Measurements from ENCODE around the gene PDZD2. TPM values are rescaled to one million over a fixed set of nuclear protein-coding genes. Genes with fewer than 3 reads are reported as not detected.
"Not testable (repeated sequence)": the region's sequence is repeated elsewhere in the genome, so short reads cannot be mapped to it uniquely, and the experiment has no call there.

The PDZD2 gene
- total RNA-seq, 1 donor from 2014 or later, result 80.1 TPM

DNA sequence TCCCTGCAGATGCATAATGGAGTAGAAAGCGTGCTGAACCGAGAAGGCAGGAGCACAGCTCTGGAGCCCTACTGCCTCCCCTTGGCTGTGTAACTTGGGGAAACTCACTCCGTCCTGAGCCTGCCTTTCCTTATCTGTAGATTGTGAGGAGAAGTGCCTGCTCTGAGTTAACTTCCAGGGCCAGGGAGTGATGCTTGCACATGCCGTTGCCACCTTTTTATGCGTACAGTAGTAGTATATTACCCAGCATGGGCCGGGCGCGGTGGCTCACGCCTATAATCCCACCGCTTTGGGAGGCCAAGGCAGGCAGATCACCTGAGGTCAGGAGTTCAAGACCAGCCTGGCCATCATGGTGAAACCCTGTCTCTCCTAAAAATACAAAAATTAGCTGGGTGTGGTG, 87.1 kb downstream of the PDZD2 start:
- no peak for ATAC-seq
- DNase-seq, result no peak
- intact Hi-C loops (cut with micrococcal nuclease), result no loop called here

- intact Hi-C loops (cut with micrococcal nuclease), result no loop called here
- ATAC-seq, result peak; percentile 64
- no peak for DNase-seq
Observed at GRCh38 chr5:31726952-31727351, 88.0 kb downstream of the PDZD2 start.

- intact Hi-C loops (cut with micrococcal nuclease), result no loop called here
- DNase-seq, result no peak
- ATAC-seq, result no peak
Observed at GRCh38 chr5:31728039-31728438, 89.1 kb downstream of the PDZD2 start.

DNA sequence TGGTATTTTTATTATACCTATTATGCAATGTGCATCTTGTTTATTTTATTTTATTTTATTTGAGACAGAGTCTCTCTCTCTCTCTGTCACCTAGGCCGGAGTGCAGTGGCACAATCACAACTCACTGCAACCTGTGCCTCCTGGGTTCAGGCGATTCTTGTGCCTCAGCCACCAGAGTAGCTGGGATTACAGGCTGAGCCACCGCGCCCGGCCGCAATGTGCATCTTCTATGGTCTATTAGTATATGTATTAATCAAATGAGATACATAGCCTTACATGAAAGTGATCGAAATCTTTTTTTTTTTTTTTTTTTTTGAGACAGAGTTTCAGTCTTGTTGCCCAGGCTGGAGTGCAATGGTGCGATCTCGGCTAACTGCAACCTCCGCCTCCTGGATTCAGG, 89.9 kb downstream of the PDZD2 start:
- DNase-seq; ATAC-seq; intact Hi-C loops (cut with micrococcal nuclease): not testable (repeated sequence)

- intact Hi-C loops (cut with micrococcal nuclease), result no loop called here
- DNase-seq (no peak), ATAC-seq (no peak)
Observed at GRCh38 chr5:31730139-31730538, 91.2 kb downstream of the PDZD2 start.

GRCh38 chr5:31731016-31731415, 92.1 kb downstream of the PDZD2 start:
- intact Hi-C loops (cut with micrococcal nuclease), result no loop called here
- no peak for ATAC-seq

GRCh38 chr5:31731710-31732301, 92.9 kb downstream of the PDZD2 start:
- intact Hi-C loops (cut with micrococcal nuclease), result no loop called here
- no peak for DNase-seq
- ATAC-seq, result no peak

More at GRCh38 chr5:31731016-31731415, 92.1 kb downstream of the PDZD2 start:
- DNase-seq, result no peak

DNA sequence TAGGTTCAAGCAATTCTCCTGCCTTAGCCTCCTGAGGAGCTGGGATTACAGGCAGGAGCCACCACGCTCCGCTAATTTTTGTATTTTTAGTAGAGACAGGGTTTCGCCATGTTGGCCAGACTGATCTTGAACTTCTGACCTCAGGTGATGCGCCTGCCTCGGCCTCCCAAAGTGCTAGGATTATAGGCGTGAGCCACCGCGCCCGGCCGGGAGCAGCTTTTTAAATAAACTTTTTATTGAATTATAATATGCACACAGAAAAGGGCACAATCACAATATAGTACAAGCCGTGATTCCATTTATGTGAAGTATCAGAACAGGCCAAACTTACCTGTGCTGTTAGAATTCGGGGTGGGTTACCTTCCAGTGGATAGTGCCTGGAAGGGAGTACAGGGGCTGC, 93.9 kb downstream of the PDZD2 start:
- DNase-seq; intact Hi-C loops (cut with micrococcal nuclease); ATAC-seq: not testable (repeated sequence)

DNA sequence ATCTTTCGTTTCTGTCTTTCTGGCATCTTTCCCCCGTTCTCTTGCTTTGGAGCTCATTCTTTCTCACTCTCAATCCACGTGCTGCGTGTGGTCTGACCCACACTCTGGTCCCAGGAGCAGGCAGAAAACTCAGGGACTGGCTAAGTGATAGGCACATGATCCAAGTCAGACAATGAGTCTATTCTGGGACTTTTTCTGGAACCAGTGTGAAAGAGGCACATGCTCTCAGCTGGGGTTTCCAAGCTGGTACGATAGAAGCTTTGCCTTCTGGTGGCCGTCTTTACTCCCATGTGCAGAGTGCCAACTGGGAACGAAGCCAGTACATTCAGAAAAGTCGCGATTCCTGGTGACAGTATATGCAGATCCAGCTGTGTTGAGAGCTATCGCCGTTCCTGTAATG, 94.4 kb downstream of the PDZD2 start:
- intact Hi-C loops (cut with micrococcal nuclease), result no loop called here
- DNase-seq (no peak), ATAC-seq (peak; percentile 84)

- intact Hi-C loops (cut with micrococcal nuclease), result no loop called here
- ATAC-seq (no peak), DNase-seq (no peak)
Observed at GRCh38 chr5:31736127-31736526, 97.2 kb downstream of the PDZD2 start.

- no peak for DNase-seq
- peak; percentile 59 for ATAC-seq
- intact Hi-C loops (cut with micrococcal nuclease), result no loop called here
Observed at GRCh38 chr5:31738199-31738598, 99.3 kb downstream of the PDZD2 start.

GRCh38 chr5:31741496-31741895, 102.6 kb downstream of the PDZD2 start:
- ATAC-seq (peak; percentile 91), DNase-seq (peak; percentile 76)
- intact Hi-C loops (cut with micrococcal nuclease), result no loop called here

GRCh38 chr5:31743678-31744077, 104.7 kb downstream of the PDZD2 start:
- intact Hi-C loops (cut with micrococcal nuclease), result no loop called here
- DNase-seq, result no peak
- ATAC-seq, result no peak

GRCh38 chr5:31748458-31749172, 109.7 kb downstream of the PDZD2 start:
- DNase-seq (no peak), ATAC-seq (peak; percentile 88)
- intact Hi-C loops (cut with micrococcal nuclease), result no loop called here

DNA sequence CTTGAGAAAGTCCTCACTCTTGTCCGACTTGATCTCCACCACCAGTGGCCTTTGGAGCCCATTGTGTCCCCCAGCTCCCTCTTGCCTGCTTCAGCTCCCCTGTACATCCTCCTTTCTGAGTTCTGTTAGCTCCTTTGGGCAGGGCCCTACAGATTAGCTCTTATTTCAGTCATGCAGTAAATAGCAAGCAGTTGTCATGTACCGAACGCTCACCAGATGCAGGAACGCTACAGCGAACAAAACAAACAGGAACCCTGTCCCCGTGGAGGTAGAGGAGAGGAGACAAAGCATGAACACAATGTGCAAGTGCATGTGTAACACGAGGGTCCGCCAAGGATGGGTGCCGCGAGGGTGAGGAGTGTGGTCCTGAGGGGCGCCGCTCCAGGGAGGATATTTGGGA, 111.3 kb downstream of the PDZD2 start:
- ATAC-seq, result no peak
- intact Hi-C loops (cut with micrococcal nuclease), result no loop called here

DNA sequence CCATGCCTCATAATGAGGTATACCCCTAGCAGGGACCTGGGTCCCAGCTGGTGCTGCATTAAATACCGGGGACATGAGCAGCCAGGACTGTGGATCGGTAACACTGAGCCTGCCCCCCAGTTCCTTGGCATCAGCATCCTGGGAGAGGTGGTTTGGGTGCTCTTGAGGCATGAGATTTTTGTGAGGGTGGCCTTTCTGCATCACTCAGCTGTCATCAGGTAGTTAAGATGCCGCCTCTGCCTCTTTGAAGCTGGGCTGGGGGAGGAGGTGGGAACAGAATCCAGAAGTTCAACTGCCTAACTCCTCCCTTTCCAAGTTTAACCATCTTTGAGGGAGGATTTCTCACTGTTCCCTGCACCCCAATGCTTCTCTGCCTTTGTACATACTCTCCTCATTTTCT, 112.7 kb downstream of the PDZD2 start:
- ATAC-seq (no peak), DNase-seq (no peak)
- intact Hi-C loops (cut with micrococcal nuclease), result no loop called here

More for the DNA sequence above, 111.3 kb downstream of the PDZD2 start:
- no peak for DNase-seq

DNA sequence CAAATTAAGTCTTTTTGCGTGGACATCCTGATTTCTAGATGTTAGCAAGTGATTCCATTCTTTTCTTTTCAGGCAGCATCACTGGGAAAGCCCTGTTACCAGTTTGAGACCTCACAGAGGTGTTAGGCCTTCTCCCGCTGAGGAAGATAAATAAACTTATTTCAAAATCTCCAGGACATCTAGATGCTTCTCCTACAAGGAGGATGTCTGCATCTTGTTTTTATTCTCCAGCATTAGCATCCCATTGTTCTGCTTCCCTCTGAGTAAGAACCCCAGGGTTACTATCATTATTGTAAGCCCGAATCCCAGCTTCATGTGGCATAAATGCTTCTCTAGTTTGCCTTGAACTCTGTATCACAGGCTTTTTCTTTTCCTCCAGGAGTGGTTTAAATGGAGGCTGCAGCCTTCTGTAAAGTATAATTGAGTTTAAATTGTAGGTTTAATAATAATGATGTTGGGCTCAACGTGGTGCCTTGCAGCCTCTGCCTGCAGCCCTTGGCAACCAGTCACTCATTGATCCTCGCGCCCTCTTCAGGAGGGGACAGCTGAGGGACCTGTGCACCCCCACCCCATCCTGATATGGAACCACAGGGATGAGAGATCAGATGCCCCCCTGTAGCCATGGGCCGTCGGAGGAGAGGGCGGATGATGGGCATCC, 114.9 kb downstream of the PDZD2 start:
- no peak for DNase-seq
- intact Hi-C loops (cut with micrococcal nuclease), result no loop called here
- ATAC-seq, result no peak

- ATAC-seq (no peak), DNase-seq (no peak)
- intact Hi-C loops (cut with micrococcal nuclease), result no loop called here
Observed at GRCh38 chr5:31754358-31754704, 115.4 kb downstream of the PDZD2 start.

DNA sequence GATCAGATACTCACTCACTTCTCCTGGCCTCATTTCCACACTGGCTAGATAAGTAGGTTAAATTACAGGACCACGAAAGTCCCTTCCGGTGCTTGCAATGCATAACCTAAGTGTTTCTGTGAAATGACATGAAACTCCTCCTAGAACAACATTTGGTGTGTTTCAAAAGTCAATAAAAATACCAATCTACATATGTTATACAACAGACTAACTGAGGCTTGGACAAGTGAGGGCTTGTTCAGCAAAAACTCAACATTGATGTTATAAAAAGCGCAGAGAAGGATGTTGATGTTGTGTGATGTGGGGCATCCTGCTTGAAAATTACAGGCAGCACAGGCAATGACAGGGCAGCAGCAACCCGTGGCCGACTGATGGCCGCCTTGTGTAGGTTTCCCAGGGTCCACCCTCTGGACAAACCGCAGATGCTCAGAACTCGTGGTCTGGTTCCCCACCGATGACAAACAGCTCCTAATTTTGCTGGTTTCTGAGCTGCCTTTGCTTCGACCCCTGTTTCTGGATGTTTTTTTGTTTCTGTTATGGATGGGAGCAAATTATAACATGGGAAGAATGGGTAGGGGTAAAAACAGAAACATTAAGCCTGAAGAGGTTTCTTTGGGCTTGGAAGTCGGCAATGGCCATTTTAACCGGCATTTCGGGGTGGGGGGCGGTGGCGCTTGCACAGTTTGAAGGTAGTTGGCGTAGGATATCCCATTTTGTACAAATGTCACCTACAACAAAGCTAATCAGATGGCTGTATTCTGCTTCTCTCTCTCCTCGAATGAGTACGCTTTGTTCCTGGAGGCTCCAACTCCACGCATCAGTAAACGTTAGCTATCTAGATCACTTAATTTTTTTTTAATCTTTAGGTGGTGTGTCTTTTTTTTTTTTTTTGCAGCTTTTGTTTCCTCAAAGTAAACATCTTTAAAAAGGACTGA, 116.1 kb downstream of the PDZD2 start:
- intact Hi-C loops (cut with micrococcal nuclease), result no loop called here
- ATAC-seq, result no peak

More for the DNA sequence above, 116.1 kb downstream of the PDZD2 start:
- no peak for DNase-seq
